HEK293T (cell line): ENCODE results near the gene GOLGA6A.

Experiments used
- FOXM1 ChIP-seq: fragments of 450-650 bp; IDR thresholded peaks from 2 replicates; pipeline ENCODE4 v1.6.1; 2017; ENCODE audit warnings: mild to moderate bottlenecking, borderline replicate concordance
- PKNOX1 ChIP-seq: fragments of 450-650 bp; IDR thresholded peaks from 2 replicates; pipeline ENCODE4 v1.6.1; 2016
- SUZ12 ChIP-seq: fragments of 450-650 bp; IDR thresholded peaks from 2 replicates; pipeline ENCODE4 v1.6.1; 2016; ENCODE audit warnings: mild to moderate bottlenecking
- TARDBP ChIP-seq: fragments of 450-650 bp; IDR thresholded peaks from 2 replicates; pipeline ENCODE4 v1.6.1; 2016
- ZNF384 ChIP-seq: fragments of 450-650 bp; IDR thresholded peaks from 2 replicates; pipeline ENCODE4 v1.6.1; 2016

GRCh38 chr15:74121858-74122257, 39.5 kb upstream of the GOLGA6A start:
- TF ChIP-seq TARDBP (no peak), ZNF384 (no peak), SUZ12 (no peak), PKNOX1 (no peak), FOXM1 (no peak)
